Right atrium auricular region (tissue), 2 donors: ENCODE measurements around the gene HBE1. TPM values are rescaled to one million over a fixed set of nuclear protein-coding genes. Genes with fewer than 3 reads are reported as not detected.
"Not testable (repeated sequence)": the region's sequence is repeated elsewhere in the genome, so short reads cannot be mapped to it uniquely, and the experiment has no call there.

ENCODE experiments used
- DNase-seq: peaks from one replicate; pipeline ENCODE4 v3.0.0-alpha.2; 2019; ENCODE audit warnings: low spot score
- H3K27ac ChIP-seq, 2 donors: fragments of 200-600 bp; sonication (generic); 1 replicate in 1 of 2; 2 replicates in 1 of 2; pipeline ENCODE4 v1.5.1; 2016 to 2019
- H3K27me3 ChIP-seq, 2 donors: fragments of 200-600 bp; sonication (generic); one replicate each; pipeline versions ENCODE4 v1.5.1 to v1.6.0; 2017 to 2019
- H3K36me3 ChIP-seq: fragments of 200-600 bp; sonication (generic); one replicate; pipeline ENCODE4 v1.5.1; 2016
- H3K4me1 ChIP-seq, 2 donors: fragments of 200-600 bp; sonication (generic); one replicate each; pipeline versions ENCODE4 v1.5.1 to v1.6.0; 2017 to 2019
- H3K4me3 ChIP-seq, 2 donors: fragments of 200-600 bp; sonication (generic); 1 replicate in 1 of 2; 2 replicates in 1 of 2; pipeline ENCODE4 v1.5.1; 2017 to 2019; ENCODE audit warnings: mild to moderate bottlenecking in 1 of 2, moderate library complexity in 1 of 2
- H3K9me3 ChIP-seq, 2 donors: fragments of 200-600 bp; sonication (generic); one replicate each; pipeline ENCODE4 v1.5.1; 2019
- CTCF ChIP-seq, 2 donors: fragments of 200-600 bp; sonication (generic); IDR thresholded peaks; one replicate each; pipeline ENCODE4 v1.5.1; 2019; ENCODE audit warnings: antibody characterized with exemption in 2 of 2
- total RNA-seq, 2 donors: library from RNA; depleted of rRNA; stranded (reverse); fragments of >200 nt; gene quantifications; one replicate each; pipeline ENCODE4 v1.1.0, GENCODE V29; 2016

The HBE1 gene
- total RNA-seq, 2 donors from 2014 or later, result not detected

- H3K9me3 ChIP-seq, result peaks cover 0 to 4% of the 10 kb centered on the region in 2 donors
- no peaks in the 10 kb centered on the region for H3K4me1 ChIP-seq
- no peak overlapping the region for H3K4me3 ChIP-seq
- no peaks in the 10 kb centered on the region for H3K36me3 ChIP-seq
- no peaks in the 10 kb centered on the region for H3K27me3 ChIP-seq
- no peak for TF ChIP-seq CTCF (IDR thresholded peaks at IDR 0.05)
- no peak overlapping the region for H3K27ac ChIP-seq
- DNase-seq, result no peak
Observed at GRCh38 chr11:5267033-5267563, 2.6 kb downstream of the HBE1 start.

GRCh38 chr11:5266609-5267008 lies 3.1 kb downstream of the HBE1 start:
- Histone ChIP-seq H3K4me3 (no peak overlapping the region), H3K9me3 (peaks cover 0 to 8% of the 10 kb centered on the region in 2 donors), H3K27me3 (no peaks in the 10 kb centered on the region), H3K4me1 (no peaks in the 10 kb centered on the region), H3K27ac (no peak overlapping the region), H3K36me3 (no peaks in the 10 kb centered on the region)
- TF ChIP-seq CTCF (IDR thresholded peaks at IDR 0.05), result no peak
- no peak for DNase-seq

- Histone ChIP-seq H3K27ac (no peak overlapping the region), H3K27me3 (no peaks in the 10 kb centered on the region), H3K9me3 (peaks cover 0 to 8% of the 10 kb centered on the region in 2 donors), H3K4me1 (no peaks in the 10 kb centered on the region), H3K4me3 (no peak overlapping the region), H3K36me3 (no peaks in the 10 kb centered on the region)
- no peak for DNase-seq
- TF ChIP-seq CTCF (IDR thresholded peaks at IDR 0.05), result no peak
Observed at GRCh38 chr11:5265832-5266231, 3.9 kb downstream of the HBE1 start.

GRCh38 chr11:5258543-5259262 lies 11.0 kb downstream of the HBE1 start:
- Histone ChIP-seq H3K9me3 (peaks cover 0 to 8% of the 10 kb centered on the region in 2 donors), H3K4me1 (no peaks in the 10 kb centered on the region), H3K36me3 (no peaks in the 10 kb centered on the region), H3K27me3 (no peaks in the 10 kb centered on the region), H3K4me3 (no peak overlapping the region), H3K27ac (no peak overlapping the region)
- DNase-seq, result no peak
- TF ChIP-seq CTCF (IDR thresholded peaks at IDR 0.05), result no peak

GRCh38 chr11:5257296-5257695 lies 12.4 kb downstream of the HBE1 start:
- DNase-seq, result no peak
- no peak overlapping the region for H3K4me3 ChIP-seq
- H3K27me3 ChIP-seq, result no peaks in the 10 kb centered on the region

GRCh38 chr11:5254646-5255413 lies 14.9 kb downstream of the HBE1 start, which contains the start of gene HBG2:
TSS of gene HBG2 (minus strand) at chr11:5254781. CDS start at chr11:5254728, 53 bp downstream.
- H3K9me3 ChIP-seq, H3K27ac ChIP-seq, DNase-seq, H3K4me1 ChIP-seq, H3K27me3 ChIP-seq, H3K4me3 ChIP-seq, H3K36me3 ChIP-seq: not testable (repeated sequence)

More at GRCh38 chr11:5257296-5257695, 12.4 kb downstream of the HBE1 start:
- no peaks in the 10 kb centered on the region for H3K36me3 ChIP-seq
- no peak for TF ChIP-seq CTCF (IDR thresholded peaks at IDR 0.05)
- H3K4me1 ChIP-seq, result no peaks in the 10 kb centered on the region
- H3K9me3 ChIP-seq, result peaks cover 0 to 6% of the 10 kb centered on the region in 2 donors
- no peak overlapping the region for H3K27ac ChIP-seq

GRCh38 chr11:5254023-5254422 lies 15.7 kb downstream of the HBE1 start:
- H3K4me1 ChIP-seq, DNase-seq, H3K4me3 ChIP-seq, H3K27ac ChIP-seq, H3K27me3 ChIP-seq, H3K36me3 ChIP-seq, H3K9me3 ChIP-seq: not testable (repeated sequence)

GRCh38 chr11:5253440-5253839 lies 16.3 kb downstream of the HBE1 start:
- H3K4me1 ChIP-seq, H3K4me3 ChIP-seq, DNase-seq, H3K27ac ChIP-seq, H3K27me3 ChIP-seq, H3K36me3 ChIP-seq, H3K9me3 ChIP-seq: not testable (repeated sequence)
